ENCODE measurements around the gene MACROD2.
"Not testable (repeated sequence)": the region's sequence is repeated elsewhere in the genome, so short reads cannot be mapped to it uniquely, and the experiment has no call there.

The MACROD2 gene

DNA sequence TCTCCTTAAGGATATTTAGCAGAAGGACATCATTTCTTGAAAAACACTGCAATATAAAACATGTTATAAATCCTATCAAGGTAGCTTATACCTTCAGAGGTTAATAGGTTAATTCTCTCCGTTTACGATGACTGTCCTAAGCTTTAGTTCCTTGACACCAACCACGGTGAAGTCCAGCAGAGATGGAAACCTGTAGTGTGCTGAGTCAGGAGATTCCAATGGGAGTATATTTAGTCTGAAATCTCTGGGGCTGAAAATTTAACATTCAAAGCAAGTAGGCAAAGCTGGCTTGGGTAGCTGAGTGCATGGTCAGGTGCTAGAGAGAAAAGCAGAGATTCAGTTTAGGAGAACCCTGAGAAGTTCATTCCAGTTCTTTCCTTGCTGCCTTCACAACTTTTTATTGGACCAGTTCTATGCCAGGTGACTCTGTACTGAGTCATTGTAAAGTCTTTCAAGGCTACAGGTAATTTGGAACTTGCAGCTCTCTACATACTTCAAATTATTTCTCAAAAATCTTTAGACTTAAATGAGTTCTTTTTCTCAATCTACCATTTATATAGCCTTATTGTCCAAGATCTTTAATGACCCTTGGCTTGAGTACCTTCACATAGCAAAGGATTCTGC is 1351.5 kb downstream of the MACROD2 start:
- DNase-seq (ENCODE audit: low spot score), result no peak

- DNase-seq (ENCODE audit: low spot score), result no peak
Observed at GRCh38 chr20:15359056-15359455, 1363.7 kb downstream of the MACROD2 start.

DNA sequence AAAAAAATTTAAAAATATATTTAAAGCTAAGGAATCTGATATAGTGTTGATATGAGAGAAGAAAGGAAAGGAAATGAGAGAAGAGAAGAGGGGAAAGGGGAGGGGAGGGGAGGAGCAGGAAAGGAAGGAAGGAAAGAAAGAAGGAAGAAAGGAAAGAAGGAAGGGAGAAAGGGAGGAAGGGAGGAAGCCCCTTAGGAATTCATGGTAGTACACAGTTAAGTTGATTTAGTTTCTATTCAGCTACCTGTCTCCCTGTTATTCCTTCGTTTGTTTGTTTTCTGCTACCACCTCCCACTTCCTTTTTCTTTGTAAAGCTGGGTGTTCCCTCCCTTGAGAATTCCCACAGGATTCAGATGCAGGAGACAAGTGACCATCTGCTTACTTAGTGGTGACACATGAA is 1367.5 kb downstream of the MACROD2 start:
- DNase-seq (ENCODE audit: low spot score), result no peak

DNA sequence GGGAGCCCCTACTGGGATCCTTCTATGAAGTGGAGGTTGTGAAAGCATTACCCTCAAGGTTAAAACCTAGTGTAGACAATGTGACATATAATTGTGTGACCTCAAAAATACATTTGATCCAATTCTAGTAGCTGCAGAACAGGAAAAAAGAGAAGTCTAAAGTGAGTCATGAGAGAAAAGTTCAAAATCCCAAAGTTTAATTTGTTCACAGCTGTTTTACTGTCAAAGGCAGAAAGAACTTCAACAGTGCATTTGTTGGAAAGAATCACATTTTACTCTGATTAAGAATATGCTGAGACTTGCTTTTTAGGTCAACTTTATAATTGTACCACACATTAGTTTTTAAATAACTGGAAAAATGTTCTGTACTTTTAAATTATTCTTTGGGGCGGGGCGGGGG is 1369.5 kb downstream of the MACROD2 start:
- no peak for DNase-seq (ENCODE audit: low spot score)

GRCh38 chr20:15370370-15370769 is 1375.1 kb downstream of the MACROD2 start:
- DNase-seq (ENCODE audit: low spot score), result no peak

GRCh38 chr20:15374682-15375081 is 1379.4 kb downstream of the MACROD2 start:
- DNase-seq (ENCODE audit: low spot score), result no peak

- DNase-seq (ENCODE audit: low spot score), result no peak
Observed at GRCh38 chr20:15375836-15376235, 1380.5 kb downstream of the MACROD2 start.

- not testable (repeated sequence) for DNase-seq (ENCODE audit: low spot score)
Observed at GRCh38 chr20:15377603-15378002, 1382.3 kb downstream of the MACROD2 start.

GRCh38 chr20:15378151-15378550 is 1382.8 kb downstream of the MACROD2 start:
- DNase-seq (ENCODE audit: low spot score), result no peak

DNA sequence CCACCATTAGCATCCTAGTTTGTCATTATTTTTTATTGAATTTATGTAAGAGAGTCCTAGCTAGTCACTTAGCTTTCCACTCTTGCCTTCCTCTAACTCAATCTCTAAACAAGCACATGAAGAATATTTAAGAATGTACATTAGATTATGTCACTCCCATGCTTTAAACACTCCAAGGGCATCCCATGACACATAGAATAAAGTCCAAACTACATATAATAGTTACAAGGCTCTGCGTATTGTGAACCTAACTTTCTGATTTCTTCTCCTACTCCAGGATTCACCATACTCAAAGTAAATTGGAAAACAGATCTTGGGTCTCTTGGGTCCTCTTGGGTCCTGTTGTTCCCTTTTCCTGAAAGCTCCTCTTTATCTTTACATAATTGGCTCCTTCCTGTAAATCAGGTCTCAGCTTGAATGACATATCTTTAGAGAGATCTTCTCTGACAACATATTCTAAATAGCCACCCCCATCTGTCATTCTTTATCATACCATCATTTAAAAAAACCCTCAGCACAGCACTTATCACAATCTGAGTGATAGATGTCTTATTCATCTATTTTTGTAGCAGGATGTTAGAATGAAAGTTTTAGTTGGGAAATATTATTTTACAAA is 1384.5 kb downstream of the MACROD2 start:
- DNase-seq (ENCODE audit: low spot score), result no peak

DNA sequence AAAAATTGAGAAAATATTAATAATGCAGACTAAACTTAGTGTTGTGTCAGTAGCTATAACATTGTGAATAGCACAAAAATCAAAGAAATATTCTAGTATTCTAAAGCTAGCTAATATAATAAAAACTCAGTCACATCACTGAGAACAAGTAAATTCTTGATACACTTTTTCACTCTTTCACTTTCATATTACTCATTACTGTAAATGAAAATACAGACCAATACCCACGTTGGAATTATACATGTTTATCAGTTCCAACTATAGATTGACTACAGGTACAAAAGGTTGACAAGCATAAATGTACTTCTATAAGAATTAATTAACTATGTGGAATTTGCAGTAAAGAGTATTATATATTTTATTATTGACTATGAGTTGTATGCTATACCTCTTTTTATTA is 1385.5 kb downstream of the MACROD2 start:
- no peak for DNase-seq (ENCODE audit: low spot score)

GRCh38 chr20:15387228-15387627 is 1391.9 kb downstream of the MACROD2 start:
- DNase-seq (ENCODE audit: low spot score), result no peak

GRCh38 chr20:15395457-15395856 is 1400.1 kb downstream of the MACROD2 start:
- no peak for DNase-seq (ENCODE audit: low spot score)

DNA sequence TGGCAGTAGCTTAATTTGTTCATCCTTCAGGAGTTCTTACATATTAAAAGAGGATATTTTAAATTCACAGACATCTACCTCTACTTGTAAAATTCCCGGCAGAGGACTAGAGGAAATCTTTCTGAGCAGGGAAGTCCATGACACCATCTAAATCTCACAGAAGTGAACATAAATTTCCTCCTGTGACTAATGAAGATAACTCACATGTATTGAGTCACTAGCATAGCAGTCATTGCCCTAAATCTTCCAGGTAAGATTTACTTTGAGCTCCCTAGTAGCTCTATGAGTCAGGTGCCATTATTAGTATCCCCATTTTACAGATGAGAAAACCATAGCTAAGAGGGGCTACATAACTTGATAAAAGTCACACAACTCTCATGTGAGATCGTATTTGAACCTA is 1400.7 kb downstream of the MACROD2 start:
- no peak for DNase-seq (ENCODE audit: low spot score)

DNA sequence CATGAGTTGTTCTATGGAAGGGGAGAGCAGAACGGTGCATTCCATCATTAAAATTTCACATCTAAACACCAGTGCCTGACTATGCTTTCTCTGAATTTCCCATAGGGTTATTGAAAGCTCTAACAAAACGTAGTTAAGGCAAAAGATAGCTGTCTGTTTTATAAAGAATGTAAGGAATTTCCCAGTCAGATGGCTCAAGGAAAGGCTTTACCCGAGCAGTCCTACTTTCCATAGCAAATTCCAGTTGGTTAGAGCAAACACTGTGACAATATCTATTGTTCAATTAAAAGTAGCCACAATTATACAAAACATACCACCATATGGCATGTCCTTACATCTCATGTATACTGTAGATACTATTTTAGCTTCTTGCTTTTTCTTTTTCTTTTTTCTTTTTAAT is 1401.6 kb downstream of the MACROD2 start:
- no peak for DNase-seq (ENCODE audit: low spot score)

- DNase-seq (ENCODE audit: low spot score), result no peak
Observed at GRCh38 chr20:15399781-15400180, 1404.5 kb downstream of the MACROD2 start.

DNA sequence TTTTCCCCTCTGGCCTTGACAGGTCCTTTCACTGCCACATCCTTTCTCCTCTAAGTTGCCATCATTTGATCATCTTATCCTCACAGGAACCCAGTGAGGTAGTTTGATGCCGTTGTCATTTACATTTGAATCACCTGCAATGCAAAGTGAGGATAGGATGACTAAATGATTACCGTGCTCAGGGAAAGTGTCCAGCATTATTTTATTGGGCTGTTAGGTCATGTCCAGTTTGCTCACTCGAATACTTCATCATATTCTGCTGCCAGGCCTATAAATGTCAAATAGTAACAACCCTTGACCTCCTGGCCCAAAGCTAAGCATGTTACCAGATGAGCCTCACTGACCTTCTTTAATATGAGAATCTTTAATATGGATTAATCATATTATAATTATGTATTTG is 1410.8 kb downstream of the MACROD2 start:
- no peak for DNase-seq (ENCODE audit: low spot score)

DNA sequence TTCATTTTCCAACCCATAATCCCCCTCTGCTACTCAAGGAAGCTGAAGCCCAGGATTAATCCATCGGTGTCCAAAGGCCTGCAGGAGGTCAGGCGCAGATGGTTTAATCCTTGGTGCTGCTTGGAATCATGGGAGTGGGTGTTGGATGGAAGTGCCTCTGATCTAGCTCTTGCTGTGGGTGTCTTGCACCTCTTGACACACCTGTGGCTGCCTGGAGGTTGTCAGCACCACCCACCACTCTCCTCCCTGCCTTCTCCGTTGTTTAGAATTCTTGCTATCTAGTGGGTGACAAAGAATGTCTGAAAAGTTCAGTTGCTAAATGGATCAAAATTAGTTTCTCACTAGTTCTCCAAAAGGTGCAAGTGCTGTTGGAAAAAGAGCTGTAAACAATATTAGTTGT is 1416.5 kb downstream of the MACROD2 start:
- no peak for DNase-seq (ENCODE audit: low spot score)

DNA sequence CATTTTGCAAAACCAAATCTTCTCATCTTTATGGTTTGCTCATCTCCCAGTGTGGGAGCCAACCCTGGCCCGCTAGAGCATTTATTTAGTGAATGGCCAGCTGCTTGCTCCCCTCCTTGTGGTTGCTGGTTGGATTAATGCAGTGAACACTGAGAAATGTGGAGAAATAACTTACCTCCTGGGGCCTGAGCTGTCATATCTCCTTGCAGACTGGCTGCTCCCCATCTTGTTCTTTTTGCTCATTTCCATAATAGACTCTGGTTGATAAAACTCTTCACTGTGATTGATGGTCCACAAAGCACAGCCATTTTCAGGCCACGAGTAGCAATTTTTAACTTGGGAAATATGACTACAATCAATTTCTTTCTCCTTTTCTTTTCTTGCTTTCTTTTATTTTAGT is 1420.6 kb downstream of the MACROD2 start:
- DNase-seq (ENCODE audit: low spot score), result no peak

DNA sequence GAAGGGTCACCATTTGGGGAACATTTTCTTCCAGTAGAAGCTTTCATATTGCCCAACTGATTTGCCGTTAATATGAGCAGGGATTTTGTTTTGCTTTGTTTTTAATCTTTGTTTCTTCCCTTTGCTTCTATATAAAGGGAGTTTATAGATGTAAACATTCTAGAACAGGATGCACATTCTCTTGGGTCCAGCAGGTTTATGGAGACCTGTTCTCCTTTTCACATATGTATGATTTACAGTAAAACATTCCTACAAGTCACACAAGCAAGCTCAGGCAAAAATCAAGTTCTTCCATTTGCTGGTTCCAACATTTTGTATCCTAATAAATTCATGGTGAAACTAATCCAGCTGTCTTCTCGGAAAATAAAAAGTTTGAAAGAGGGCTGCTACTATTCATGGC is 1424.5 kb downstream of the MACROD2 start:
- DNase-seq (ENCODE audit: low spot score), result no peak

DNA sequence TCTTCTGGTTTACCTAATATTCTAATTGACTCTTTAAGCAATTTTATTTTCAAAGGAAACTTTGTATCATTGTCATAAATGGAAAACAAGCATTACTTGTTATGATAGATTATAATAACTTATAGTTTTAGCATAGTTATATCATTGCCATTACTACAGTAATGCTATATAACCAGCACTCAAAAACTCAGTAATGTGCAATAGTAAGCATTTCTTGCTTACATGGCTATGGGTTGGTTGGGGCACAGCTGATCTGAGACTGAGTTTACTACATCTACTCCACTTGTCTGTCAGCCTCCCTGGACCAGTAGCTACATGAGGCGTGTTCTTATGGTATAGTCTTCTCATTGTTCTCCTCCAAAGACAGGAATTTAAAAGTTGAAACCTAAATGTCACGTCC is 1427.7 kb downstream of the MACROD2 start:
- DNase-seq (ENCODE audit: low spot score), result no peak

DNA sequence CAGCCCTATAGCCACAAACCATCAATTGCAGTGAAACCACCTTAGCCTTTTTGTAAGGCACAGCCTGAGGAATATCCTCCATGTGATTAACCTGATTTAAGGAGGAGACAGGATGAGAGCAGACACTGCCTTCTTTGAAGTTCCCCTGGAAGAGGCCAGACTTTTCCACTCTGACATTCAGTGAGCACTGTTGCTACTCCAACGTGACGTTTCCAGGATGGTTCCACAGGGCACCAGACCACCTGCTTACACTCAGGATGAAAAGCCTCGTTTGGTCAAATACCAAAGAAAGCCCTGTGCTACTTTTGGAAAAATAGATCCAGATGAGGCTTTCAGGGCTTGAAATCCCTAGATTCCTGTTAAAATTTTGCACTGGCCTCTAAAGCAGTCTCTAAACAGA is 1444.2 kb downstream of the MACROD2 start:
- DNase-seq (ENCODE audit: low spot score), result no peak

- no peak for DNase-seq (ENCODE audit: low spot score)
Observed at GRCh38 chr20:15440049-15440820, 1444.9 kb downstream of the MACROD2 start.
